Measurements from ENCODE around the gene SFT2D3. TPM values are rescaled to one million over a fixed set of nuclear protein-coding genes. Genes with fewer than 3 reads are reported as not detected.

The SFT2D3 gene
- total and polyA plus RNA-seq, 9 of the 15 experiments (the other 6 are each of a cell fraction or from before 2014, with no cell fraction given), result 7.5 to 9.9 (median 8.9) TPM; not detected in 2

DNA sequence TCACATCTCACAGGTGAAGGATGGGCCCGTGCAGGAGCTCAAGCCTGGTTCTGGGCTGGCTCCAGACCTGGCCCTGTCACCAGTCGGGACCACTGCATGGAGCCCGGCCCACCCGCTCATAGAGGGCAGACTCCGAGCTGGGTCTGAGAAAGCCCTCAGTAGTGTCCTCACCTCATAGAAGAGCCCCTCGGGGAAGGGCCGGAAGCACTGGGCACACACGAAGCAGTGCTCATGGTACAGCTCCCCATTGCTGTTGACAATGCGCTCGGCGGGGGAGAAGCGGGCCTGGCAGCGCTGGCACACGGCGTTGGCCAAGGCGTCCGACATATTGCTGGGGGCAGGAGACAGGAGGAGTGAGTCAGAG, 44.1 kb upstream of the SFT2D3 start (continued):
- TF ChIP-seq, protein P1, sequence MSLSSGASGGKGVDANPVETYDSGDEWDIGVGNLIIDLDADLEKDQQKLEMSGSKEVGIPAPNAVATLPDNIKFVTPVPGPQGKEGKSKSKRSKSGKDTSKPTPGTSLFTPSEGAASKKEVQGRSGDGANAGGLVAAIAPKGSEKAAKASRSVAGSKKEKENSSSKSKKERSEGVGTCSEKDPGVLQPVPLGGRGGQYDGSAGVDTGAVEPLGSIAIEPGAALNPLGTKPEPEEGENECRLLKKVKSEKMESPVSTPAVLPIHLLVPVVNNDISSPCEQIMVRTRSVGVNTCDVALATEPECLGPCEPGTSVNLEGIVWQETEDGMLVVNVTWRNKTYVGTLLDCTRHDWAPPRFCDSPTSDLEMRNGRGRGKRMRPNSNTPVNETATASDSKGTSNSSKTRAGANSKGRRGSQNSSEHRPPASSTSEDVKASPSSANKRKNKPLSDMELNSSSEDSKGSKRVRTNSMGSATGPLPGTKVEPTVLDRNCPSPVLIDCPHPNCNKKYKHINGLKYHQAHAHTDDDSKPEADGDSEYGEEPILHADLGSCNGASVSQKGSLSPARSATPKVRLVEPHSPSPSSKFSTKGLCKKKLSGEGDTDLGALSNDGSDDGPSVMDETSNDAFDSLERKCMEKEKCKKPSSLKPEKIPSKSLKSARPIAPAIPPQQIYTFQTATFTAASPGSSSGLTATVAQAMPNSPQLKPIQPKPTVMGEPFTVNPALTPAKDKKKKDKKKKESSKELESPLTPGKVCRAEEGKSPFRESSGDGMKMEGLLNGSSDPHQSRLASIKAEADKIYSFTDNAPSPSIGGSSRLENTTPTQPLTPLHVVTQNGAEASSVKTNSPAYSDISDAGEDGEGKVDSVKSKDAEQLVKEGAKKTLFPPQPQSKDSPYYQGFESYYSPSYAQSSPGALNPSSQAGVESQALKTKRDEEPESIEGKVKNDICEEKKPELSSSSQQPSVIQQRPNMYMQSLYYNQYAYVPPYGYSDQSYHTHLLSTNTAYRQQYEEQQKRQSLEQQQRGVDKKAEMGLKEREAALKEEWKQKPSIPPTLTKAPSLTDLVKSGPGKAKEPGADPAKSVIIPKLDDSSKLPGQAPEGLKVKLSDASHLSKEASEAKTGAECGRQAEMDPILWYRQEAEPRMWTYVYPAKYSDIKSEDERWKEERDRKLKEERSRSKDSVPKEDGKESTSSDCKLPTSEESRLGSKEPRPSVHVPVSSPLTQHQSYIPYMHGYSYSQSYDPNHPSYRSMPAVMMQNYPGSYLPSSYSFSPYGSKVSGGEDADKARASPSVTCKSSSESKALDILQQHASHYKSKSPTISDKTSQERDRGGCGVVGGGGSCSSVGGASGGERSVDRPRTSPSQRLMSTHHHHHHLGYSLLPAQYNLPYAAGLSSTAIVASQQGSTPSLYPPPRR (CRISPR knock-in tag; IDR thresholded peaks at IDR 0.05; ENCODE audit: borderline replicate concordance), result no peak
- TF ChIP-seq ZNF143 (CRISPR knock-in tag; IDR thresholded peaks at IDR 0.05), result no peak
- TF ChIP-seq, protein P2, sequence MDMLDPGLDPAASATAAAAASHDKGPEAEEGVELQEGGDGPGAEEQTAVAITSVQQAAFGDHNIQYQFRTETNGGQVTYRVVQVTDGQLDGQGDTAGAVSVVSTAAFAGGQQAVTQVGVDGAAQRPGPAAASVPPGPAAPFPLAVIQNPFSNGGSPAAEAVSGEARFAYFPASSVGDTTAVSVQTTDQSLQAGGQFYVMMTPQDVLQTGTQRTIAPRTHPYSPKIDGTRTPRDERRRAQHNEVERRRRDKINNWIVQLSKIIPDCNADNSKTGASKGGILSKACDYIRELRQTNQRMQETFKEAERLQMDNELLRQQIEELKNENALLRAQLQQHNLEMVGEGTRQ (CRISPR knock-in tag; IDR thresholded peaks at IDR 0.05), result no peak

DNA sequence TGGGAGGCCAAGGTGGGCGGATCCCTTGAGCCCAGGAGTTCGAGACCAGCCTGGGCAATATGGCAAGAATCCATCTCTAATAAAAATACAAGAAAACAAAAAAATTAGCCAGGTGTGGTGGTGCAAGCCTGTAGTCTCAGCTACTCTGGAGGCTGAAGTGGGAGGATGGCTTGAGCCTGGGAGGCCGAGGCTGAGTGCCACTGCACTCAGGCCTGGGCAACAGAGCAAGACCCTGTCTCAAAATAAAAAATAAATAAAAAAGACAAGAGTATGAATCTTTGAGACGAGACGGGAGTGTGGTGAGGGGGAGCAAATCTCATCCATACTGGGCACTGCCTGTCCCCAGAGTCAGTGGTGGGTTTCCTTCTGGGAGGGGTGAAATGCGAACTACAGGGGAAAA, 43.2 kb upstream of the SFT2D3 start:
- ATAC-seq, result no peak
- peak; percentile 61 for FAIRE-seq
- in situ Hi-C loops (cut with MboI), result no loop called here
- BruUV-seq (replicated peaks), result no TSS peak
- intact Hi-C loops (cut with micrococcal nuclease), result no loop called here
- H3K27me3 ChIP-seq (ENCODE audit: control insufficient read depth in 2 of 2, insufficient read depth in 2 of 2, low read length in 2 of 2), result peaks cover 36 to 69% of the 10 kb centered on the region in 2 experiments
- TF ChIP-seq POLR3G (IDR thresholded peaks at IDR 0.05; ENCODE audit: extremely low read depth, insufficient read length, insufficient replicate concordance), result no peak
- TF ChIP-seq ZNF586 (CRISPR knock-in tag; conservative IDR thresholded peaks at IDR 0.05), result no peak
- no peak for TF ChIP-seq SLC30A9 (CRISPR knock-in tag; IDR thresholded peaks at IDR 0.05)
- TF ChIP-seq ZNF121 (CRISPR knock-in tag; conservative IDR thresholded peaks at IDR 0.05), result peak; percentile 56
- no peaks in the 10 kb centered on the region; the same call in 1 of the 2 replicates for H3K9me3 ChIP-seq (replicated peaks; ENCODE audit: control insufficient read depth, insufficient read depth, low read depth, low read length)
- H3K4me2 ChIP-seq (ENCODE audit: insufficient read depth, low read length), result no peak overlapping the region
- peaks cover 2 to 11% of the 10 kb centered on the region in 2 experiments; a peak in 3 of 5 replicates for H3K4me1 ChIP-seq (replicated peaks in 1 of 2; ENCODE audit: control insufficient read depth in 2 of 2, insufficient read depth in 2 of 2, low read length in 2 of 2)
- WGBS (ENCODE audit: insufficient coverage, low coverage, missing lambda C conversion rate), result 15% methylated on average over 6 of the region's 6 CpGs
- no peak for DNase-seq (ENCODE audit: extremely low read depth in 1 of 4, low spot score in 3 of 4)
- no peaks in the 10 kb centered on the region for H3K9me1 ChIP-seq (ENCODE audit: control insufficient read depth, insufficient read depth, low read length)
- no peaks in the 10 kb centered on the region for H3K79me2 ChIP-seq (ENCODE audit: control insufficient read depth, insufficient read depth, low read length)
- H3K9ac ChIP-seq (ENCODE audit: insufficient read depth in 1 of 2, low read depth in 2 of 2, low read length in 2 of 2), result no peak overlapping the region
- no peak overlapping the region for H3K27ac ChIP-seq (ENCODE audit: extremely low read depth, low read depth, low read length)
- no peaks in the 10 kb centered on the region for H3K36me3 ChIP-seq (ENCODE audit: control insufficient read depth, insufficient read depth, low read length)
- CTCF ChIA-PET (ENCODE audit: low intra/inter-chr PET ratio), result no interaction called here
- H2AFZ ChIP-seq (ENCODE audit: low read depth, low read length), result no peak overlapping the region
- no peak overlapping the region for H3K4me3 ChIP-seq
- H4K20me1 ChIP-seq (replicated peaks; ENCODE audit: control insufficient read depth, insufficient read depth, low read length), result peaks cover 8% of the 10 kb centered on the region
- POLR2A ChIA-PET, result no interaction called here

Measured in K562 (cell line).